GM23248 (cell line): ENCODE results near the gene FLVCR1.

Experiments
- EZH2 ChIP-seq: fragments of 200-600 bp; sonication (generic); IDR thresholded peaks from 2 replicates; pipeline ENCODE4 v1.6.1; 2018; ENCODE audit warnings: antibody characterized with exemption, mild to moderate bottlenecking; ENCODE audit not compliant: insufficient read depth, poor library complexity, severe bottlenecking
- EZH2phosphoT487 ChIP-seq: fragments of 200-600 bp; sonication (generic); IDR thresholded peaks from 2 replicates; pipeline ENCODE4 v1.6.1; 2018; ENCODE audit warnings: antibody characterized with exemption, moderate library complexity, mild to moderate bottlenecking, low read depth; ENCODE audit not compliant: insufficient read depth

DNA sequence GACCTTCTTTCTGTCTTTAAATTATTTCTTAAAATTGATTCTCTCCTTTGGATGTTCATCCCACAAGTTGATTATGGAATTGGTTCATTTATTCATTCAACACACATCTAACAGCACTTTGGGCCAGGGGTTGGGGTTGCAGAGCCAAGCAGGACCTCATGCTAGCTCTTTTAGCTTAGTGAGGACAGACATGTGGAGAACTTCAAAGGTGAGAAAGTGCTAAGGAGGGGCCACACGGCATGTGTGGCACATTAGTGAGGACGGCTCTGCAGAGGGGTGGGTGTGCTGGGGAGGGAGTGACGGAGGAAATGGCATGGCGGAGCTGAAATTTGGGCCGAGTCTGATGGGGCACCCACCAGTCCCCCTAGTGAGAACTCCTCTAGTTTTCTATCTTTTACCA, 59.8 kb downstream of the FLVCR1 start:
- TF ChIP-seq EZH2 (no peak), EZH2phosphoT487 (no peak)
